HCT116 (cell line): ENCODE measurements around the gene ITPR2. TPM values are rescaled to one million over a fixed set of nuclear protein-coding genes. Genes with fewer than 3 reads are reported as not detected.

Experiments used
- ATAC-seq: fragments of 200-7000 bp; cut with Tn5 transposase; 2 replicates; pipeline ENCODE4 v1.9.1; 2020; ENCODE audit warnings: mild to moderate bottlenecking, moderate library complexity
- BruUV-seq: library from RNA; stranded (reverse); fragments of 400-500 nt; replicated peaks from 2 replicates; lab custom pipeline; 2021; lab: Mats Ljungman, UMichigan
- CTCF ChIA-PET: fragments of 300-600 bp; sonication (Branson Sonifier 250); formaldehyde crosslinking; loops from one replicate; lab custom pipeline; 2021; ENCODE audit warnings: antibody characterized with exemption; lab: Charles Lee
- POLR2A ChIA-PET: fragments of 300-600, 350-600 bp; sonication (Branson Sonifier 250); formaldehyde crosslinking; loops from one replicate; lab custom pipeline; 2021; ENCODE audit warnings: antibody characterized with exemption; lab: Charles Lee
- RAD21 ChIA-PET, 2 experiments: fragments of 300-600 bp; sonication (Branson Sonifier 250); formaldehyde crosslinking; loops; one replicate each; lab custom pipeline; 2023; ENCODE audit warnings: low total read pairs in 2 of 2; ENCODE audit not compliant: uncharacterized antibody in 2 of 2, unreplicated experiment in 2 of 2, low non-redundant PET in 1 of 2; lab: Charles Lee
- DNase-seq: peaks from one replicate; pipeline ENCODE4 v3.0.0-alpha.2; 2010; ENCODE audit warnings: low read depth, low spot score
- H2AFZ ChIP-seq: fragments of 200-600 bp; shearing (Covaris generic), sonication (generic); 2 replicates; pipeline ENCODE4 v1.6.1; 2017; ENCODE audit warnings: low read depth, mixed run types, mixed read lengths, antibody characterized with exemption, low read length; ENCODE audit not compliant: poor library complexity, severe bottlenecking
- H3K27ac ChIP-seq: 2 replicates; pipeline ENCODE4 v1.5.1; 2012; ENCODE audit warnings: low read depth, low read length
- H3K27me3 ChIP-seq: fragments of 200-600 bp; sonication (generic); 2 replicates; pipeline ENCODE4 v1.6.1; 2016; ENCODE audit warnings: mixed run types, low read length, mixed read lengths; ENCODE audit not compliant: insufficient read depth
- H3K36me3 ChIP-seq, 2 experiments: fragments of 200-500 bp in 1 of 2; fragments of 200-600 bp in 1 of 2; sonication (Bioruptor generic) in 1 of 2; sonication (generic) in 1 of 2; 2 replicates each; pipeline versions ENCODE4 v1.5.1 to v1.6.1; 2014 to 2016; ENCODE audit warnings: low read length in 2 of 2, inconsistent platforms in 1 of 2, mixed read lengths in 1 of 2, mixed run types in 1 of 2; ENCODE audit not compliant: insufficient read depth in 2 of 2, control insufficient read depth in 1 of 2
- H3K4me1 ChIP-seq, 2 experiments: fragments of 200-600 bp in 1 of 2; sonication (generic) in 1 of 2; 2 replicates each; pipeline versions ENCODE4 v1.5.1 to v1.6.1; 2012 to 2017; ENCODE audit warnings: low read length in 2 of 2, inconsistent platforms in 1 of 2, mild to moderate bottlenecking in 1 of 2, mixed read lengths in 1 of 2, mixed run types in 1 of 2, moderate library complexity in 1 of 2; ENCODE audit not compliant: insufficient read depth in 2 of 2, control insufficient read depth in 1 of 2
- H3K4me2 ChIP-seq: fragments of 200-600 bp; sonication (generic); 2 replicates; pipeline ENCODE4 v1.6.1; 2017; ENCODE audit warnings: mixed run types, low read length, mixed read lengths
- H3K4me3 ChIP-seq, 2 experiments: fragments of 200-600 bp in 1 of 2; sonication (generic) in 1 of 2; replicated peaks in 1 of 2; 2 replicates each; pipeline ENCODE4 v1.5.1; 2011 to 2016; ENCODE audit warnings: low read length in 2 of 2, control low read depth in 1 of 2, low read depth in 1 of 2, mild to moderate bottlenecking in 1 of 2, mixed read lengths in 1 of 2, mixed run types in 1 of 2
- H3K79me2 ChIP-seq: fragments of 200-600 bp; sonication (generic); 2 replicates; pipeline ENCODE4 v1.6.1; 2017; ENCODE audit warnings: mild to moderate bottlenecking, mixed run types, low read length, moderate library complexity, mixed read lengths; ENCODE audit not compliant: insufficient read depth
- H3K9ac ChIP-seq: fragments of 200-600 bp; sonication (generic); 2 replicates; pipeline ENCODE4 v1.6.1; 2016; ENCODE audit warnings: low read length, mixed read lengths
- H3K9me2 ChIP-seq: fragments of 200-600 bp; sonication (generic), shearing (Covaris generic); 2 replicates; pipeline ENCODE4 v1.6.1; 2017; ENCODE audit warnings: mixed run types, mild to moderate bottlenecking, moderate library complexity; ENCODE audit not compliant: insufficient read depth
- H3K9me3 ChIP-seq, 2 experiments: fragments of 200-500 bp in 1 of 2; fragments of 200-600 bp in 1 of 2; sonication (Bioruptor generic) in 1 of 2; sonication (generic) in 1 of 2; 2 replicates each; pipeline ENCODE4 v1.6.1; 2014 to 2017; ENCODE audit warnings: low read length in 2 of 2, mixed read lengths in 2 of 2, inconsistent platforms in 1 of 2, low read depth in 1 of 2, mild to moderate bottlenecking in 1 of 2, mixed run types in 1 of 2, moderate library complexity in 1 of 2; ENCODE audit not compliant: control insufficient read depth in 1 of 2, insufficient read depth in 1 of 2
- H4K20me1 ChIP-seq: fragments of 200-600 bp; sonication (generic), shearing (Covaris generic); 2 replicates; pipeline ENCODE4 v1.6.1; 2017; ENCODE audit warnings: mixed run types, mild to moderate bottlenecking, moderate library complexity; ENCODE audit not compliant: insufficient read depth
- CBX3 ChIP-seq: IDR thresholded peaks from 2 replicates; pipeline ENCODE4 v1.6.1; 2012; ENCODE audit warnings: low read depth
- CEBPB ChIP-seq: IDR thresholded peaks from 2 replicates; pipeline ENCODE4 v1.6.1; 2012; ENCODE audit warnings: low read depth
- EGR1 ChIP-seq: IDR thresholded peaks from 2 replicates; pipeline ENCODE4 v1.6.1; 2012; ENCODE audit warnings: low read depth
- ELF1 ChIP-seq: IDR thresholded peaks from 2 replicates; pipeline ENCODE4 v1.6.1; 2012; ENCODE audit warnings: low read depth, borderline replicate concordance
- EZH2 ChIP-seq: fragments of 200-600 bp; sonication (generic); IDR thresholded peaks from 2 replicates; pipeline ENCODE4 v1.6.1; 2017; ENCODE audit warnings: antibody characterized with exemption, mixed run types
- FOSL1 ChIP-seq: IDR thresholded peaks from 2 replicates; pipeline ENCODE4 v1.6.1; 2012; ENCODE audit warnings: low read depth
- POLR2A ChIP-seq: IDR thresholded peaks from 2 replicates; pipeline ENCODE4 v1.7.0; 2011; ENCODE audit warnings: borderline replicate concordance; ENCODE audit not compliant: insufficient read depth, insufficient read length; ENCODE audit errors: extremely low read depth
- POLR2AphosphoS5 ChIP-seq: IDR thresholded peaks from 2 replicates; pipeline ENCODE4 v1.6.1; 2011; ENCODE audit warnings: mild to moderate bottlenecking, low read depth, low read length, moderate library complexity
- RAD21 ChIP-seq: IDR thresholded peaks from 2 replicates; pipeline ENCODE4 v1.6.1; 2012; ENCODE audit warnings: low read depth, mild to moderate bottlenecking
- ZNF274 ChIP-seq: fragments of 200-500 bp; sonication (Bioruptor generic); IDR thresholded peaks from 2 replicates; pipeline ENCODE4 v1.6.1; 2014; ENCODE audit warnings: mild to moderate bottlenecking, low read depth, low read length, inconsistent platforms
- intact Hi-C: fragments of 100-400 bp; cut with micrococcal nuclease; formaldehyde crosslinking; loops from 2 replicates; pipeline ENCODE4 v1.10.0; 2022
- total RNA-seq: library from RNA; stranded (reverse); gene quantifications from one replicate; pipeline ENCODE4 v1.2.1, GENCODE V29; 2021; ENCODE audit not compliant: unreplicated experiment
- TF ChIP-seq, protein P1 (sequence below): IDR thresholded peaks from 2 replicates; pipeline ENCODE4 v1.6.1; 2012; ENCODE audit warnings: low read depth
- TF ChIP-seq, protein P2 (sequence below), 3 experiments: fragments of 200-600 bp in 1 of 3; sonication (generic) in 1 of 3; IDR thresholded peaks in 2 of 3; conservative IDR thresholded peaks in 1 of 3; 2 replicates each; pipeline ENCODE4 v1.5.1; 2012 to 2017; ENCODE audit warnings: low read depth in 2 of 3, low read length in 2 of 3, antibody characterized with exemption in 1 of 3, borderline replicate concordance in 1 of 3, control low read depth in 1 of 3, mild to moderate bottlenecking in 1 of 3, mixed read lengths in 1 of 3, mixed run types in 1 of 3, moderate library complexity in 1 of 3; ENCODE audit not compliant: insufficient read depth in 1 of 3
- TF ChIP-seq, protein P3 (sequence below): IDR thresholded peaks from 2 replicates; pipeline ENCODE4 v1.6.1; 2012
- TF ChIP-seq, protein P4 (sequence below): IDR thresholded peaks from 2 replicates; pipeline ENCODE4 v1.6.1; 2012

ITPR2 gene
- total RNA-seq, 1 experiment from 2014 or later: 6.5 TPM

DNA sequence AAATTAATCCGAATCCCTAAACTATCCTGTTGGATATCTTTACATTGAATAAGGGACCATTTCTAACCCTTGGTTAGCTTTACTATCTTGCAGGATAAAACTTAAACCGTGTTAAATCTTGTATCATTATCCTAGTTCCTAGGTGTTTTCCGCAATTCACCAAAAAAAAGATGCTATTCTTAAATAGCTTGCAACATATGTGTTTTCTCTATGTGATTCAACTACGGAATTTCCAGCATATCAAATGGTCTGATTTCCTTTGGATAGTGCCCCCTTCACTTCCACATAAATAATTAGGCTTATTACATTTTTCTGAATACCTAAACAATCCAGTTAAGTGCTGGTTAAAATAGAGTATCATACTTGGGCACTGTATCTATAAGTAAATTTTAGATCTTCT is 130.3 kb downstream of the ITPR2 start:
- no peak overlapping the region for H3K4me3 ChIP-seq
- ChIA-PET CTCF (interaction anchor here (0.7 to 2.7 kb wide), 5 partner anchors 12 to 267 kb away, joined by 3 to 30 read pairs (median 5); no protein-coding TSS in a partner anchor), POLR2A (no interaction called here), RAD21 (no interaction called here)
- intact Hi-C loops: loop anchor here (5.0 kb wide), 1 partner anchor 70 kb away; no protein-coding TSS in a partner anchor
- ATAC-seq (no peak), DNase-seq (no peak)
- no peak overlapping the region for H2AFZ ChIP-seq
- H3K4me1 ChIP-seq: no peaks in the 10 kb centered on the region
- H3K36me3 ChIP-seq: no peaks in the 10 kb centered on the region
- no peak for TF ChIP-seq CBX3
- TF ChIP-seq, protein P1, sequence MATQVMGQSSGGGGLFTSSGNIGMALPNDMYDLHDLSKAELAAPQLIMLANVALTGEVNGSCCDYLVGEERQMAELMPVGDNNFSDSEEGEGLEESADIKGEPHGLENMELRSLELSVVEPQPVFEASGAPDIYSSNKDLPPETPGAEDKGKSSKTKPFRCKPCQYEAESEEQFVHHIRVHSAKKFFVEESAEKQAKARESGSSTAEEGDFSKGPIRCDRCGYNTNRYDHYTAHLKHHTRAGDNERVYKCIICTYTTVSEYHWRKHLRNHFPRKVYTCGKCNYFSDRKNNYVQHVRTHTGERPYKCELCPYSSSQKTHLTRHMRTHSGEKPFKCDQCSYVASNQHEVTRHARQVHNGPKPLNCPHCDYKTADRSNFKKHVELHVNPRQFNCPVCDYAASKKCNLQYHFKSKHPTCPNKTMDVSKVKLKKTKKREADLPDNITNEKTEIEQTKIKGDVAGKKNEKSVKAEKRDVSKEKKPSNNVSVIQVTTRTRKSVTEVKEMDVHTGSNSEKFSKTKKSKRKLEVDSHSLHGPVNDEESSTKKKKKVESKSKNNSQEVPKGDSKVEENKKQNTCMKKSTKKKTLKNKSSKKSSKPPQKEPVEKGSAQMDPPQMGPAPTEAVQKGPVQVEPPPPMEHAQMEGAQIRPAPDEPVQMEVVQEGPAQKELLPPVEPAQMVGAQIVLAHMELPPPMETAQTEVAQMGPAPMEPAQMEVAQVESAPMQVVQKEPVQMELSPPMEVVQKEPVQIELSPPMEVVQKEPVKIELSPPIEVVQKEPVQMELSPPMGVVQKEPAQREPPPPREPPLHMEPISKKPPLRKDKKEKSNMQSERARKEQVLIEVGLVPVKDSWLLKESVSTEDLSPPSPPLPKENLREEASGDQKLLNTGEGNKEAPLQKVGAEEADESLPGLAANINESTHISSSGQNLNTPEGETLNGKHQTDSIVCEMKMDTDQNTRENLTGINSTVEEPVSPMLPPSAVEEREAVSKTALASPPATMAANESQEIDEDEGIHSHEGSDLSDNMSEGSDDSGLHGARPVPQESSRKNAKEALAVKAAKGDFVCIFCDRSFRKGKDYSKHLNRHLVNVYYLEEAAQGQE: no peak
- TF ChIP-seq ELF1: no peak
- no peak for TF ChIP-seq POLR2AphosphoS5
- no peak for TF ChIP-seq CEBPB
- TF ChIP-seq RAD21: no peak
- TF ChIP-seq EZH2: no peak
- TF ChIP-seq, protein P2, sequence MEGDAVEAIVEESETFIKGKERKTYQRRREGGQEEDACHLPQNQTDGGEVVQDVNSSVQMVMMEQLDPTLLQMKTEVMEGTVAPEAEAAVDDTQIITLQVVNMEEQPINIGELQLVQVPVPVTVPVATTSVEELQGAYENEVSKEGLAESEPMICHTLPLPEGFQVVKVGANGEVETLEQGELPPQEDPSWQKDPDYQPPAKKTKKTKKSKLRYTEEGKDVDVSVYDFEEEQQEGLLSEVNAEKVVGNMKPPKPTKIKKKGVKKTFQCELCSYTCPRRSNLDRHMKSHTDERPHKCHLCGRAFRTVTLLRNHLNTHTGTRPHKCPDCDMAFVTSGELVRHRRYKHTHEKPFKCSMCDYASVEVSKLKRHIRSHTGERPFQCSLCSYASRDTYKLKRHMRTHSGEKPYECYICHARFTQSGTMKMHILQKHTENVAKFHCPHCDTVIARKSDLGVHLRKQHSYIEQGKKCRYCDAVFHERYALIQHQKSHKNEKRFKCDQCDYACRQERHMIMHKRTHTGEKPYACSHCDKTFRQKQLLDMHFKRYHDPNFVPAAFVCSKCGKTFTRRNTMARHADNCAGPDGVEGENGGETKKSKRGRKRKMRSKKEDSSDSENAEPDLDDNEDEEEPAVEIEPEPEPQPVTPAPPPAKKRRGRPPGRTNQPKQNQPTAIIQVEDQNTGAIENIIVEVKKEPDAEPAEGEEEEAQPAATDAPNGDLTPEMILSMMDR (IDR thresholded peaks at IDR 0.05 in 2 of 3, conservative IDR thresholded peaks at IDR 0.05 in 1 of 3; ENCODE audit: borderline replicate concordance in 1 of 3, insufficient read depth in 1 of 3, low read depth in 2 of 3, low read length in 2 of 3): no peak
- TF ChIP-seq, protein P3, sequence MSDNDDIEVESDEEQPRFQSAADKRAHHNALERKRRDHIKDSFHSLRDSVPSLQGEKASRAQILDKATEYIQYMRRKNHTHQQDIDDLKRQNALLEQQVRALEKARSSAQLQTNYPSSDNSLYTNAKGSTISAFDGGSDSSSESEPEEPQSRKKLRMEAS: no peak
- TF ChIP-seq POLR2A: no peak
- no peak for TF ChIP-seq ZNF274
- TF ChIP-seq FOSL1: no peak
- no peak for TF ChIP-seq EGR1
- TF ChIP-seq, protein P4, sequence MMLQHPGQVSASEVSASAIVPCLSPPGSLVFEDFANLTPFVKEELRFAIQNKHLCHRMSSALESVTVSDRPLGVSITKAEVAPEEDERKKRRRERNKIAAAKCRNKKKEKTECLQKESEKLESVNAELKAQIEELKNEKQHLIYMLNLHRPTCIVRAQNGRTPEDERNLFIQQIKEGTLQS: no peak
- H3K9me2 ChIP-seq: no peaks in the 10 kb centered on the region
- no peaks in the 10 kb centered on the region for H3K27me3 ChIP-seq
- no TSS peak for BruUV-seq
- no peaks in the 10 kb centered on the region for H4K20me1 ChIP-seq
- no peak overlapping the region for H3K9ac ChIP-seq
- H3K27ac ChIP-seq: no peak overlapping the region
- no peaks in the 10 kb centered on the region for H3K79me2 ChIP-seq
- H3K9me3 ChIP-seq: no peaks in the 10 kb centered on the region
- no peak overlapping the region for H3K4me2 ChIP-seq
